SKM-1 (cell line): ENCODE results near the gene HAUS2.

Experiments used
- DNase-seq: peaks from one replicate; lab custom pipeline; 2025; ENCODE audit not compliant: unreplicated experiment; lab: John Stamatoyannopoulos, UW

HAUS2 gene

GRCh38 chr15:42605796-42606195 is 57.2 kb downstream of the HAUS2 start:
- DNase-seq = no peak

- peak; percentile 64 for DNase-seq
These were observed 59.5 kb downstream of the HAUS2 start for GRCh38 chr15:42608110-42608531.

DNA sequence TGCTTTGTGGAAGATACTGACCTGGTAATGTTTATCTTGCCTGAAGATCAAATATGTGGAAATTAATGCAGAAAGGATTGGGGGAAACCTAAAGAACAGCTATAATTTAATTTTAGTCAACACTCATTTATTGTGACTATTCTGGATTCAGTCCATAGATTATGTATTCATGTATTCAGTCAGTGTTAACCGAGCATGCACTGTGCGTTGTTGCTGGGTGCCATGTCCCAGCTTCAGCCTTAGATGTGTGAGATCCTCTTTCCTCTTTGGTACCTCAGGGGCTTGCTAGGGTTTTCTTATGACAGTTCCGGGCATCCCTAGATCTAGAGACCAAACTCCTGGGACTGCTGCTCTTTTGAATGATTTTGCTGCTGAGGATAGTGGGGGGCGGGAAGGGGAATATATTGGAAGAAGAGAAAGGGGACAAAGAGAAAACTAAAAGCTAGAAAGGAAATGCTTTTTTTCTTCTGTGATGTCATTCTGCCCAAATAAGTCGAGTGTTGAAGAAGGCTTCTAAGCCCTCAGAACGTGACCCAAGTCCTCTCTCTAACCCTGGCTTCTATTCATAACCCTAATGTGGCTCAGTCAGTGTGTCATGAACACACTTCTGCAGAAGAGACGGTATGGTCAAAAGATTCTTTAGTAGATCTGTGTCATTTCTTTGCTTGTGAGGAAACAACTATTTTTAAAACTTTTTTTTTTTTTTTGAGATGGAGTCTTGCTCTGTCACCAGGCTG is 60.3 kb downstream of the HAUS2 start:
- no peak for DNase-seq

DNA sequence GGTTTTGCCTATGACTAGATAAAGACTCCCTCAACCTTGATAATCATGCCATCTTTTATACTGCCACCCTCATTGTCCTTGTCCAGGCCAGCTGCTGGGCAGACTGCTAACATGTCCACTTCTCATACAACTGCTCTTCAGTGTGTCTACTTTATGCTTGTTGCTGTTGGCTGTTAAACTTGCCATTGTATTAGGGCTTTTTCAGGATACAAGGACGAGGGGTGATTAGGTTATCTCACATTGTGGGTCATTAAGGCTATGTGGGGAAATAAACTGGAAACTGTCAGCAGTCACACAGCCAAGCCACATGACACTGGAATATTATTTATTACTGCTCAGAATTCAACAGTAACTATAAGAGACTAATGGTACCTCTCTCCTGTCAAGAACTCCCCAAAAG is 62.9 kb downstream of the HAUS2 start:
- no peak for DNase-seq

GRCh38 chr15:42612367-42612912 is 63.8 kb downstream of the HAUS2 start:
- DNase-seq = no peak

GRCh38 chr15:42616107-42616506 is 67.5 kb downstream of the HAUS2 start:
- DNase-seq = no peak
